PC-9 (cell line): Measurements from ENCODE around the gene C14orf39.

Experiments
- EZH2 ChIP-seq: fragments of 200-600 bp; sonication (generic); IDR thresholded peaks from 2 replicates; pipeline ENCODE4 v1.8.0; 2017; ENCODE audit warnings: antibody characterized with exemption, low read depth
- TF ChIP-seq, protein P1 (sequence below): fragments of 200-600 bp; sonication (generic); conservative IDR thresholded peaks from 2 replicates; pipeline ENCODE4 v1.6.1; 2017; ENCODE audit warnings: mixed run types, antibody characterized with exemption, mild to moderate bottlenecking, moderate library complexity

GRCh38 chr14:60514741-60515491, 29.1 kb upstream of the C14orf39 start:
- TF ChIP-seq, protein P1, sequence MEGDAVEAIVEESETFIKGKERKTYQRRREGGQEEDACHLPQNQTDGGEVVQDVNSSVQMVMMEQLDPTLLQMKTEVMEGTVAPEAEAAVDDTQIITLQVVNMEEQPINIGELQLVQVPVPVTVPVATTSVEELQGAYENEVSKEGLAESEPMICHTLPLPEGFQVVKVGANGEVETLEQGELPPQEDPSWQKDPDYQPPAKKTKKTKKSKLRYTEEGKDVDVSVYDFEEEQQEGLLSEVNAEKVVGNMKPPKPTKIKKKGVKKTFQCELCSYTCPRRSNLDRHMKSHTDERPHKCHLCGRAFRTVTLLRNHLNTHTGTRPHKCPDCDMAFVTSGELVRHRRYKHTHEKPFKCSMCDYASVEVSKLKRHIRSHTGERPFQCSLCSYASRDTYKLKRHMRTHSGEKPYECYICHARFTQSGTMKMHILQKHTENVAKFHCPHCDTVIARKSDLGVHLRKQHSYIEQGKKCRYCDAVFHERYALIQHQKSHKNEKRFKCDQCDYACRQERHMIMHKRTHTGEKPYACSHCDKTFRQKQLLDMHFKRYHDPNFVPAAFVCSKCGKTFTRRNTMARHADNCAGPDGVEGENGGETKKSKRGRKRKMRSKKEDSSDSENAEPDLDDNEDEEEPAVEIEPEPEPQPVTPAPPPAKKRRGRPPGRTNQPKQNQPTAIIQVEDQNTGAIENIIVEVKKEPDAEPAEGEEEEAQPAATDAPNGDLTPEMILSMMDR, result no peak
- TF ChIP-seq EZH2, result no peak
